Measurements from ENCODE around the gene OR2A14. TPM values are rescaled to one million over a fixed set of nuclear protein-coding genes. Genes with fewer than 3 reads are reported as not detected.
"Not testable (repeated sequence)": the region's sequence is repeated elsewhere in the genome, so short reads cannot be mapped to it uniquely, and the experiment has no call there.

Gene OR2A14
- polyA plus RNA-seq, 3 donors, result not detected

DNA sequence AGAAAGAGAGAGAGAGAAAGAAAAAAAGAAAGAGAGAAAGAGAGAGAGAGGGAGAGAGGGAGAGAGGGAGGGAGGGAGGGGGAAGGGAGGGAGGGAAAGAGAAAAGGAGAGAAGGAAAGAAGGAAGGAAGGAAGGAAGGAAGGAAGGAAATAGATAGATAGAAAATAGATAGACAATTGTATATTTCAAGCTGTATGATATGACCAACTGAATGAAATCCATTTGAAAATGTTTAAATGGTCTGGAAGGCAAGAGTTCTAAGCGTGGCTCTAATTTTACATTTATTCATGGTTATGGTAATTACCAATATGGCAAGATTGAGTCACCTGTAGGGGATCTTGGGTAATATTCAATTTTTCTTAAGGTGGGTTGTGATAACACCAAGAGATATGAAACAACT lies 35.9 kb downstream of the OR2A14 start:
- TF ChIP-seq, protein P1, sequence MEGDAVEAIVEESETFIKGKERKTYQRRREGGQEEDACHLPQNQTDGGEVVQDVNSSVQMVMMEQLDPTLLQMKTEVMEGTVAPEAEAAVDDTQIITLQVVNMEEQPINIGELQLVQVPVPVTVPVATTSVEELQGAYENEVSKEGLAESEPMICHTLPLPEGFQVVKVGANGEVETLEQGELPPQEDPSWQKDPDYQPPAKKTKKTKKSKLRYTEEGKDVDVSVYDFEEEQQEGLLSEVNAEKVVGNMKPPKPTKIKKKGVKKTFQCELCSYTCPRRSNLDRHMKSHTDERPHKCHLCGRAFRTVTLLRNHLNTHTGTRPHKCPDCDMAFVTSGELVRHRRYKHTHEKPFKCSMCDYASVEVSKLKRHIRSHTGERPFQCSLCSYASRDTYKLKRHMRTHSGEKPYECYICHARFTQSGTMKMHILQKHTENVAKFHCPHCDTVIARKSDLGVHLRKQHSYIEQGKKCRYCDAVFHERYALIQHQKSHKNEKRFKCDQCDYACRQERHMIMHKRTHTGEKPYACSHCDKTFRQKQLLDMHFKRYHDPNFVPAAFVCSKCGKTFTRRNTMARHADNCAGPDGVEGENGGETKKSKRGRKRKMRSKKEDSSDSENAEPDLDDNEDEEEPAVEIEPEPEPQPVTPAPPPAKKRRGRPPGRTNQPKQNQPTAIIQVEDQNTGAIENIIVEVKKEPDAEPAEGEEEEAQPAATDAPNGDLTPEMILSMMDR (IDR thresholded peaks at IDR 0.05), result no peak
- Histone ChIP-seq H3K27ac (ENCODE audit: low read depth in 1 of 2, low read length in 2 of 2) (no peak overlapping the region), H3K36me3 (replicated peaks in 1 of 2; ENCODE audit: control insufficient read depth in 1 of 2, insufficient read depth in 2 of 2, low read length in 2 of 2) (no peaks in the 10 kb centered on the region), H3K4me1 (ENCODE audit: control insufficient read depth in 1 of 2, insufficient read depth in 2 of 2, low read length in 2 of 2) (no peaks in the 10 kb centered on the region), H3K27me3 (ENCODE audit: control insufficient read depth in 2 of 2, insufficient read depth in 2 of 2, low read length in 2 of 2) (no peaks in the 10 kb centered on the region), H3K9ac (ENCODE audit: insufficient read depth, low read length, poor library complexity, severe bottlenecking) (no peak overlapping the region), H4K20me1 (ENCODE audit: insufficient read depth, low read length) (no peaks in the 10 kb centered on the region), H3K4me2 (replicated peaks; ENCODE audit: extremely low read depth, low read length, poor library complexity, severe bottlenecking) (no peak overlapping the region), H2AFZ (ENCODE audit: insufficient read depth, low read depth, low read length, poor library complexity, severe bottlenecking) (no peak overlapping the region), H3K79me2 (ENCODE audit: insufficient read depth, low read length) (no peaks in the 10 kb centered on the region), H3K4me3 (replicated peaks in 1 of 3; ENCODE audit: low read depth in 2 of 3, low read length in 3 of 3) (no peak overlapping the region), H3K9me3 (replicated peaks in 1 of 2; ENCODE audit: control insufficient read depth in 1 of 2, insufficient read depth in 1 of 2, low read length in 2 of 2) (no peaks in the 10 kb centered on the region)
- DNase-seq, result no peak
- Mint-ChIP-seq H3K36me3 (no peaks in the 10 kb centered on the region), H3K27me3 (ENCODE audit: low read depth in 3 of 3) (peaks cover 0 to 2% (median 0%) of the 10 kb centered on the region in 3 donors), H3K4me1 (no peaks in the 10 kb centered on the region), H3K4me3 (no peak overlapping the region), H3K27ac (no peak overlapping the region), H3K9me3 (peaks cover 0 to 4% (median 0%) of the 10 kb centered on the region in 7 donors)
- WGBS (ENCODE audit: insufficient coverage), result no CpG with 5 or more reads among the region's 1 CpG
- intact Hi-C loops (cut with micrococcal nuclease), result no loop called here

DNA sequence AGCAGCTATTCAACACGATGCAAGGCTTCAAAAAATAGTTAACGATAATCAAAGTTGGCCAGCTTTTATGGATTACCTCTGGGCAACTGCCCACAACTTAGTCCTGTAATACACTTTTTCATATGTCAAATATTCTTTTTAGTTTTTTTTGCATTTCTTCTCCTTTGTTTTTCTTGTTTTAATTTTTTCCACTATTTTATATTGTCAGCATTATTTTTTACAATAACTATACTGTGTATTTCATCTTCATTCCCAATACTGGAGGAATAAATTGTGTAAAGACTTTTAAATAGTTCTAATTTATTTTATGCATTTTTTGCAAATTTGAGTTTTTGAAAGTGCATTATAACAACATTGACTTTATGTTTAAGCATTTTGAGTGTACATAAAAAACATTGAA lies 41.8 kb downstream of the OR2A14 start:
- no peak overlapping the region for H3K9ac ChIP-seq (ENCODE audit: insufficient read depth, low read length, poor library complexity, severe bottlenecking)
- WGBS (ENCODE audit: insufficient coverage), result no CpG with 5 or more reads among the region's 2 CpGs
- no peaks in the 10 kb centered on the region for H4K20me1 ChIP-seq (ENCODE audit: insufficient read depth, low read length)
- H3K36me3 ChIP-seq (replicated peaks in 1 of 2; ENCODE audit: control insufficient read depth in 1 of 2, insufficient read depth in 2 of 2, low read length in 2 of 2), result no peaks in the 10 kb centered on the region
- no peaks in the 10 kb centered on the region for H3K36me3 Mint-ChIP-seq
- H3K4me2 ChIP-seq (replicated peaks; ENCODE audit: extremely low read depth, low read length, poor library complexity, severe bottlenecking), result no peak overlapping the region
- no peak overlapping the region for H3K27ac ChIP-seq (ENCODE audit: low read depth in 1 of 2, low read length in 2 of 2)
- no peaks in the 10 kb centered on the region for H3K9me3 ChIP-seq (replicated peaks in 1 of 2; ENCODE audit: control insufficient read depth in 1 of 2, insufficient read depth in 1 of 2, low read length in 2 of 2)
- TF ChIP-seq, protein P1 (IDR thresholded peaks at IDR 0.05), result no peak
- H3K79me2 ChIP-seq (ENCODE audit: insufficient read depth, low read length), result no peaks in the 10 kb centered on the region
- intact Hi-C loops (cut with micrococcal nuclease), result no loop called here
- no peak overlapping the region for H3K4me3 Mint-ChIP-seq
- no peak overlapping the region for H3K27ac Mint-ChIP-seq
- H3K4me3 ChIP-seq (replicated peaks in 1 of 3; ENCODE audit: low read depth in 2 of 3, low read length in 3 of 3), result no peak overlapping the region
- H3K27me3 ChIP-seq (ENCODE audit: control insufficient read depth in 2 of 2, insufficient read depth in 2 of 2, low read length in 2 of 2), result no peaks in the 10 kb centered on the region
- no peaks in the 10 kb centered on the region for H3K4me1 Mint-ChIP-seq
- no peak overlapping the region for H2AFZ ChIP-seq (ENCODE audit: insufficient read depth, low read depth, low read length, poor library complexity, severe bottlenecking)
- H3K27me3 Mint-ChIP-seq (ENCODE audit: low read depth in 3 of 3), result peaks cover 0 to 2% (median 0%) of the 10 kb centered on the region in 3 donors
- DNase-seq, result no peak
- H3K9me3 Mint-ChIP-seq, result peaks cover 0 to 4% (median 0%) of the 10 kb centered on the region in 7 donors
- no peaks in the 10 kb centered on the region for H3K4me1 ChIP-seq (ENCODE audit: control insufficient read depth in 1 of 2, insufficient read depth in 2 of 2, low read length in 2 of 2)

DNA sequence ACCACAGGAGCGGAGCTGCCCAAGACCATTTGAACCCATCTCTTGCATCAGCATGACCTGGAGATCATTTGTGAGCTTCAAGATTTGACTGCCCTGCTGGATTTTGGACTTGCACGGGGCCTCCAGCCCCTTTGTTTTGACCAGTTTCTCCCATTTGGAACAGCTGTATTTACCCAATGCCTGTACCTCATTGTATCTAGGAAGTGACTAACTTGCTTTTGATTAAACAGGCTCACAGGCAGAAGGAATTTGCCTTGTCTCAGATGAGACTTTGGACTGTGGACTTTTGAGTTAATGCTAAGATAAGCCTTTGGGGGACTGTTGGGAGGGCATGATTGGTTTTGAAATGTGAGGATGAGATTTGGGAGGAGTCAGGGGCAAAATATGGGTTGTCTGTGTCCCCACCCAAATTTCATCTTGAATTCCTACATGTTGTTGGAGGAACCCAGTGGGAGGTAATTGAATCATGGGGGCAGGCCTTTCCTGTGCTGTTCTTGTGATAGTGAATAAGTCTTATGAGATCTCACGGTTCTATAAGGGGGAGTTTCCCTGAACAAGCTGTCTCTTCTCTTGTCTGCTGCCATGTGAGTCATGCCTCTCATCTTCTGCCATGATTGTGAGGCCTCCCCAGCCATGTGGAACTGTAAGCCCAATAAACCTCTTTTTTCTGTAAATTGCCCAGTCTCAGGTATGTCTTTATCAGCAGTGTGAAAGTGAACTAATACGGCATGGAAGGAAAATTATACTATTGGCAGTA lies 48.8 kb downstream of the OR2A14 start:
- H3K9ac ChIP-seq (ENCODE audit: insufficient read depth, low read length, poor library complexity, severe bottlenecking); H3K4me2 ChIP-seq (replicated peaks; ENCODE audit: extremely low read depth, low read length, poor library complexity, severe bottlenecking); H3K36me3 ChIP-seq (replicated peaks in 1 of 2; ENCODE audit: control insufficient read depth in 1 of 2, insufficient read depth in 2 of 2, low read length in 2 of 2); H3K79me2 ChIP-seq (ENCODE audit: insufficient read depth, low read length); H3K9me3 ChIP-seq (replicated peaks in 1 of 2; ENCODE audit: control insufficient read depth in 1 of 2, insufficient read depth in 1 of 2, low read length in 2 of 2); H3K27me3 Mint-ChIP-seq (ENCODE audit: low read depth in 3 of 3); H3K4me3 ChIP-seq (replicated peaks in 1 of 3; ENCODE audit: low read depth in 2 of 3, low read length in 3 of 3); H3K4me3 Mint-ChIP-seq; H3K27ac ChIP-seq (ENCODE audit: low read depth in 1 of 2, low read length in 2 of 2); H3K27ac Mint-ChIP-seq; H3K27me3 ChIP-seq (ENCODE audit: control insufficient read depth in 2 of 2, insufficient read depth in 2 of 2, low read length in 2 of 2); DNase-seq; H3K4me1 Mint-ChIP-seq; H3K36me3 Mint-ChIP-seq; H2AFZ ChIP-seq (ENCODE audit: insufficient read depth, low read depth, low read length, poor library complexity, severe bottlenecking); H3K9me3 Mint-ChIP-seq; H4K20me1 ChIP-seq (ENCODE audit: insufficient read depth, low read length); H3K4me1 ChIP-seq (ENCODE audit: control insufficient read depth in 1 of 2, insufficient read depth in 2 of 2, low read length in 2 of 2): not testable (repeated sequence)
- 90% methylated on average over 2 of the region's 4 CpGs for WGBS (ENCODE audit: insufficient coverage)
- intact Hi-C loops (cut with micrococcal nuclease), result loop anchor here in 1 of 2 donors (10.0 kb wide), 1 partner anchor 223 kb away; no protein-coding TSS in a partner anchor

Measured in CD14-positive monocyte (primary cell).